WTC11 (cell line): ENCODE data around the gene N4BP2L2.

Source experiments
- CREM ChIP-seq: sonication (generic); formaldehyde crosslinking; IDR thresholded peaks from 2 replicates; pipeline ENCODE4 v1.8.1; 2022; ENCODE audit warnings: mild to moderate bottlenecking, missing genetic modification reagents, moderate library complexity
- E2F5 ChIP-seq: sonication (generic); formaldehyde crosslinking; IDR thresholded peaks from 2 replicates; pipeline ENCODE4 v1.8.1; 2022; ENCODE audit warnings: mild to moderate bottlenecking, moderate library complexity, missing genetic modification reagents
- NR1H2 ChIP-seq: sonication (generic); formaldehyde crosslinking; IDR thresholded peaks from 2 replicates; pipeline ENCODE4 v1.9.0; 2021; ENCODE audit warnings: mild to moderate bottlenecking, moderate library complexity, missing genetic modification reagents

- TF ChIP-seq E2F5 (CRISPR knock-in tag) (no peak), CREM (CRISPR knock-in tag) (no peak), NR1H2 (no peak)
These were observed 123.6 kb downstream of the N4BP2L2 start for GRCh38 chr13:32415019-32415418.
